Gastroesophageal sphincter (tissue), 4 donors: ENCODE measurements around the gene DNAI1. TPM values are rescaled to one million over a fixed set of nuclear protein-coding genes. Genes with fewer than 3 reads are reported as not detected.
"Not testable (repeated sequence)": the region's sequence is repeated elsewhere in the genome, so short reads cannot be mapped to it uniquely, and the experiment has no call there.

Source experiments
- ATAC-seq: fragments of 150-250 bp; one replicate; pipeline ENCODE4 v1.9.1; 2016; ENCODE audit warnings: mild to moderate bottlenecking, moderate library complexity
- H3K27ac ChIP-seq, 4 donors: fragments of 200-600 bp; sonication (generic) in 3 of 4; 1 replicate in 3 of 4; 2 replicates in 1 of 4; pipeline ENCODE4 v1.5.1; 2016 to 2019
- H3K27me3 ChIP-seq: fragments of 200-600 bp; sonication (generic); one replicate; pipeline ENCODE4 v1.5.1; 2019
- H3K36me3 ChIP-seq, 2 donors: fragments of 200-600 bp; sonication (generic); one replicate each; pipeline ENCODE4 v1.5.1; 2019; ENCODE audit warnings: control low read depth in 1 of 2
- H3K4me1 ChIP-seq, 3 donors: fragments of 200-600 bp; sonication (generic); 1 replicate in 2 of 3; 2 replicates in 1 of 3; pipeline ENCODE4 v1.5.1; 2016 to 2019; ENCODE audit warnings: control low read depth in 2 of 3
- H3K4me3 ChIP-seq, 2 donors: fragments of 200-600 bp; sonication (generic); one replicate each; pipeline ENCODE4 v1.5.1; 2019; ENCODE audit warnings: mild to moderate bottlenecking in 1 of 2, moderate library complexity in 1 of 2
- H3K9me3 ChIP-seq, 3 donors: fragments of 200-600 bp; sonication (generic); one replicate each; pipeline ENCODE4 v1.5.1; 2017 to 2019; ENCODE audit warnings: control low read depth in 2 of 3
- CTCF ChIP-seq, 4 experiments: fragments of 200-600 bp in 2 of 4; fragments of 450-650 bp in 2 of 4; sonication (generic) in 1 of 4; IDR thresholded peaks; one replicate each; pipeline ENCODE4 v1.5.1; 2017 to 2019; ENCODE audit warnings: antibody characterized with exemption in 4 of 4, mild to moderate bottlenecking in 2 of 4, moderate library complexity in 2 of 4
- EP300 ChIP-seq: sonication (generic); formaldehyde crosslinking; IDR thresholded peaks from one replicate; pipeline ENCODE4 v1.6.1; 2017; ENCODE audit warnings: antibody characterized with exemption, mild to moderate bottlenecking
- POLR2A ChIP-seq, 2 donors: fragments of 450-650 bp; IDR thresholded peaks; one replicate each; pipeline ENCODE4 v1.6.1; 2017; ENCODE audit warnings: antibody characterized with exemption in 2 of 2, mild to moderate bottlenecking in 2 of 2, moderate library complexity in 1 of 2
- POLR2AphosphoS5 ChIP-seq: sonication (generic); formaldehyde crosslinking; IDR thresholded peaks from one replicate; pipeline ENCODE4 v1.6.1; 2017; ENCODE audit warnings: antibody characterized with exemption
- WGBS, 2 donors: methylation state at CpG; one replicate each; pipeline ENCODE4 v1.1.5; 2018; ENCODE audit warnings: low coverage in 1 of 2; 5-methylcytosine and 5-hydroxymethylcytosine counted together
- total RNA-seq, 4 donors: library from RNA; depleted of rRNA; stranded (reverse); fragments of >200 nt; gene quantifications; one replicate each; pipeline ENCODE4 v1.1.0, GENCODE V29; 2016

The DNAI1 gene
- total RNA-seq, 4 donors from 2014 or later: not detected

- H3K9me3 ChIP-seq: no peaks in the 10 kb centered on the region
- H3K27me3 ChIP-seq: no peaks in the 10 kb centered on the region
- H3K4me3 ChIP-seq: no peak overlapping the region
- peaks cover 0 to 18% (median 6%) of the 10 kb centered on the region in 3 donors for H3K4me1 ChIP-seq
- no peak for ATAC-seq
- no peak for TF ChIP-seq POLR2AphosphoS5
- TF ChIP-seq CTCF (IDR thresholded peaks at IDR 0.05): no peak
- no peak for TF ChIP-seq EP300
- no peak for TF ChIP-seq POLR2A (IDR thresholded peaks at IDR 0.05)
- 85 to 90% methylated on average over 2 to 3 of the region's 3 CpGs for WGBS, 2 donors
- H3K27ac ChIP-seq: no peak overlapping the region
- H3K36me3 ChIP-seq: no peaks in the 10 kb centered on the region
Measured at GRCh38 chr9:34524349-34524748, 65.7 kb downstream of the DNAI1 start.

GRCh38 chr9:34526026-34526425 lies 67.4 kb downstream of the DNAI1 start:
- ATAC-seq: no peak
- H3K4me3 ChIP-seq: no peak overlapping the region
- H3K27me3 ChIP-seq: no peaks in the 10 kb centered on the region
- H3K4me1 ChIP-seq: peaks cover 0 to 18% (median 6%) of the 10 kb centered on the region in 3 donors
- no peaks in the 10 kb centered on the region for H3K9me3 ChIP-seq
- WGBS, 2 donors: 100% methylated on average over 1 of the region's 2 CpGs; no CpG with 5 or more reads in 1 of the 2 donors
- no peaks in the 10 kb centered on the region for H3K36me3 ChIP-seq
- no peak for TF ChIP-seq POLR2AphosphoS5
- no peak for TF ChIP-seq EP300
- TF ChIP-seq POLR2A (IDR thresholded peaks at IDR 0.05): no peak
- no peak for TF ChIP-seq CTCF (IDR thresholded peaks at IDR 0.05)
- no peak overlapping the region for H3K27ac ChIP-seq

- not testable (repeated sequence) for H3K4me3 ChIP-seq, H3K4me1 ChIP-seq, H3K36me3 ChIP-seq, H3K27ac ChIP-seq, ATAC-seq, H3K9me3 ChIP-seq
- peaks cover 41% of the 10 kb centered on the region for H3K27me3 ChIP-seq
- no CpG with 5 or more reads among the region's 8 CpGs for WGBS, 2 donors
Measured at GRCh38 chr9:34532041-34532440, 73.4 kb downstream of the DNAI1 start.

GRCh38 chr9:34536685-34537084 lies 78.1 kb downstream of the DNAI1 start:
- ATAC-seq: no peak
- Histone ChIP-seq H3K27ac (no peak overlapping the region), H3K27me3 (peaks cover 51% of the 10 kb centered on the region), H3K9me3 (peaks cover 0 to 9% (median 0%) of the 10 kb centered on the region in 3 donors), H3K36me3 (no peaks in the 10 kb centered on the region), H3K4me1 (no peaks in the 10 kb centered on the region), H3K4me3 (no peak overlapping the region)
- 38 to 60% methylated on average over 5 to 7 of the region's 7 CpGs for WGBS, 2 donors
- TF ChIP-seq CTCF (IDR thresholded peaks at IDR 0.05) (no peak), EP300 (no peak), POLR2A (IDR thresholded peaks at IDR 0.05) (no peak), POLR2AphosphoS5 (no peak)

- H3K4me1 ChIP-seq: no peaks in the 10 kb centered on the region
- H3K36me3 ChIP-seq: no peaks in the 10 kb centered on the region
- no peaks in the 10 kb centered on the region for H3K9me3 ChIP-seq
- no peak overlapping the region for H3K27ac ChIP-seq
- peaks cover 23% of the 10 kb centered on the region for H3K27me3 ChIP-seq
- WGBS, 2 donors: 20 to 100% methylated on average over 1 of the region's 2 CpGs
- TF ChIP-seq POLR2A (IDR thresholded peaks at IDR 0.05) (no peak), POLR2AphosphoS5 (no peak)
- no peak overlapping the region for H3K4me3 ChIP-seq
- no peak for ATAC-seq
Measured at GRCh38 chr9:34540827-34541226, 82.2 kb downstream of the DNAI1 start.

- TF ChIP-seq EP300: no peak
- TF ChIP-seq CTCF (IDR thresholded peaks at IDR 0.05): no peak
- no peak for TF ChIP-seq POLR2AphosphoS5
- no peak for TF ChIP-seq POLR2A (IDR thresholded peaks at IDR 0.05)
- Histone ChIP-seq H3K9me3 (no peaks in the 10 kb centered on the region), H3K27ac (no peak overlapping the region), H3K36me3 (no peaks in the 10 kb centered on the region), H3K4me1 (peaks cover 0 to 3% (median 0%) of the 10 kb centered on the region in 3 donors), H3K27me3 (peaks cover 27% of the 10 kb centered on the region), H3K4me3 (no peak overlapping the region)
- WGBS, 2 donors: 80 to 90% methylated on average over 5 of the region's 7 CpGs
- no peak for ATAC-seq
Measured at GRCh38 chr9:34541540-34541939, 82.9 kb downstream of the DNAI1 start.
